ENCODE measurements around the gene FUCA2. TPM values are rescaled to one million over a fixed set of nuclear protein-coding genes. Genes with fewer than 3 reads are reported as not detected.
"Not testable (repeated sequence)": the region's sequence is repeated elsewhere in the genome, so short reads cannot be mapped to it uniquely, and the experiment has no call there.

The FUCA2 gene
- total RNA-seq, 2 experiments from 2014 or later: 1.1 to 1.5 TPM

DNA sequence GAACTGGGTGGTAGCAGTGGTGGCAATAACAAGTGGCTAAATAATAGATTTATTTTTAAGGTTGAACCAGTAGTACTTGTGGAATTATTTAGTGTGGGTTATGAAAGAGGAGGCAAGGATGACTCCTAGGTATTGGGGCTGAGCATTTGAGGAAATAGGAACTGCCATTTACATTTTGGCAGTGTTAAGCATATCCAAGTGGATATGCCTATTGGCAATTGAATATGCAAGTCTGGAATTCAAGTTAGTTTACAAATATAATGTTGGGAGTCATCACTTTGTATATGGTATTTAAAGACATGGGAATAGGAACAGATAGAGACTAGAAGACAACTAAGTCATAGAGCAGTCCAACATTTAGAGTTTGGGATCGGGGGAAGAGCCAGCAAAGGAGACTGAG, 35.0 kb downstream of the FUCA2 start:
- peaks cover 80% of the 10 kb centered on the region for H3K36me3 Mint-ChIP-seq (ENCODE audit: low read depth)

DNA sequence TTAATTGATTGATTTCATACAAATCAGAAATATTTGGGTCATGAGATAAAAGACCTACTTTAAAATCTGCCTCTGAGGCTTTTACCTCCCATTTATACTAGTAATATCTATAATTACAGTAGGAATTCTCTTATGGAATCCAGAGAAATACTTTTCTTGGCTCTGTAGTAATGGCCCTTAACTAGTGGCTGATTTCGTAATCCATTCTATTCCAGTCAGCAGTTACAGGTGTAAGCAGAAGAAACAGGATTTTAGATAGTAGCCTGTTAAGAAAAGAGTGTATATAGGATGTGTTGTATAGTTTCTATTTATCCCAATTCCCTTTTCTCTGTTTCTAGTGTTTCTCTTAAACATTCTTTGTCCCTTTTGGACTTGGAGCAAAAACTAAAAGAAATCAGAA, 39.7 kb downstream of the FUCA2 start:
- CTCF ChIA-PET: no interaction called here
- ATAC-seq (ENCODE audit: poor library complexity): no peak

More for the DNA sequence above, 35.0 kb downstream of the FUCA2 start:
- H3K27ac ChIP-seq (ENCODE audit: low read depth in 1 of 2, low read length in 2 of 2): no peak overlapping the region
- no peaks in the 10 kb centered on the region for H3K4me1 ChIP-seq (ENCODE audit: insufficient read depth, low read length)
- intact Hi-C loops (cut with DNase I, micrococcal nuclease): no loop called here
- CTCF ChIA-PET: interaction anchor here (0.8 kb wide), 1 partner anchor 13 kb away, joined by 3 read pairs; no protein-coding TSS in a partner anchor
- no peak for DNase-seq
- Mint-ChIP-seq H3K9me3 (no peaks in the 10 kb centered on the region), H3K27me3 (no peaks in the 10 kb centered on the region), H3K27ac (no peak overlapping the region), H3K4me3 (no peak overlapping the region), H3K4me1 (ENCODE audit: low read depth) (no peaks in the 10 kb centered on the region)
- POLR2A ChIA-PET: no interaction called here
- H3K36me3 ChIP-seq (ENCODE audit: insufficient read depth, low read length): peaks cover 37% of the 10 kb centered on the region
- no peaks in the 10 kb centered on the region for H3K9me3 ChIP-seq (ENCODE audit: control insufficient read depth in 1 of 2, insufficient read depth in 1 of 2, low read length in 2 of 2)
- TF ChIP-seq, protein P1, sequence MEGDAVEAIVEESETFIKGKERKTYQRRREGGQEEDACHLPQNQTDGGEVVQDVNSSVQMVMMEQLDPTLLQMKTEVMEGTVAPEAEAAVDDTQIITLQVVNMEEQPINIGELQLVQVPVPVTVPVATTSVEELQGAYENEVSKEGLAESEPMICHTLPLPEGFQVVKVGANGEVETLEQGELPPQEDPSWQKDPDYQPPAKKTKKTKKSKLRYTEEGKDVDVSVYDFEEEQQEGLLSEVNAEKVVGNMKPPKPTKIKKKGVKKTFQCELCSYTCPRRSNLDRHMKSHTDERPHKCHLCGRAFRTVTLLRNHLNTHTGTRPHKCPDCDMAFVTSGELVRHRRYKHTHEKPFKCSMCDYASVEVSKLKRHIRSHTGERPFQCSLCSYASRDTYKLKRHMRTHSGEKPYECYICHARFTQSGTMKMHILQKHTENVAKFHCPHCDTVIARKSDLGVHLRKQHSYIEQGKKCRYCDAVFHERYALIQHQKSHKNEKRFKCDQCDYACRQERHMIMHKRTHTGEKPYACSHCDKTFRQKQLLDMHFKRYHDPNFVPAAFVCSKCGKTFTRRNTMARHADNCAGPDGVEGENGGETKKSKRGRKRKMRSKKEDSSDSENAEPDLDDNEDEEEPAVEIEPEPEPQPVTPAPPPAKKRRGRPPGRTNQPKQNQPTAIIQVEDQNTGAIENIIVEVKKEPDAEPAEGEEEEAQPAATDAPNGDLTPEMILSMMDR (IDR thresholded peaks at IDR 0.05): no peak
- H3K27me3 ChIP-seq (ENCODE audit: control insufficient read depth in 1 of 2, insufficient read depth in 2 of 2, low read length in 2 of 2): no peaks in the 10 kb centered on the region
- ATAC-seq (ENCODE audit: poor library complexity): no peak
- no peak overlapping the region for H3K4me3 ChIP-seq (ENCODE audit: low read length)

DNA sequence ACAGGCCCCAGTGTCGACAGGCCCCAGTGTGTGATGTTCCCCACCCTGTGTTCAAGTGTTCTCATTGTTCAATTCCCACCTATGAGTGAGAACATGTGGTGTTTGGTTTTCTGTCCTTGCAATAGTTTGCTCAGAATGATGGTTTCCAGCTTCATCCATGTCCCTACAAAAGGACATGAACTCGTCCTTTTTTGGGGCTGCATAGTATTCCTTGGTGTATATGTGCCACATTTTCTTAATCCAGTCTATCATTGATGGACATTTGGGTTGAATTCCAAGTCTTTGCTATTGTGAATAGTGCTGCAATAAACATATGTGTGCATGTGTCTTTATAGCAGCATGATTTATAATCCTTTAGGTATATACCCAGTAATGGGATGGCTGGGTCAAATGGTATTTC, 42.7 kb downstream of the FUCA2 start:
- peaks cover 83% of the 10 kb centered on the region for H3K36me3 Mint-ChIP-seq (ENCODE audit: low read depth)
- H3K9me3 ChIP-seq (ENCODE audit: control insufficient read depth in 1 of 2, insufficient read depth in 1 of 2, low read length in 2 of 2); H3K9me3 Mint-ChIP-seq; H3K4me1 ChIP-seq (ENCODE audit: insufficient read depth, low read length); DNase-seq; ATAC-seq (ENCODE audit: poor library complexity); H3K27me3 ChIP-seq (ENCODE audit: control insufficient read depth in 1 of 2, insufficient read depth in 2 of 2, low read length in 2 of 2); CTCF ChIA-PET; H3K27ac ChIP-seq (ENCODE audit: low read depth in 1 of 2, low read length in 2 of 2); H3K27ac Mint-ChIP-seq; H3K4me1 Mint-ChIP-seq (ENCODE audit: low read depth); H3K4me3 Mint-ChIP-seq; H3K27me3 Mint-ChIP-seq; H3K4me3 ChIP-seq (ENCODE audit: low read length); POLR2A ChIA-PET: not testable (repeated sequence)
- intact Hi-C loops (cut with DNase I, micrococcal nuclease): loop anchor here in 1 of 2 experiments (1.0 kb wide), 1 partner anchor 20 kb away; no protein-coding TSS in a partner anchor
- H3K36me3 ChIP-seq (ENCODE audit: insufficient read depth, low read length): peaks cover 41% of the 10 kb centered on the region

More for the DNA sequence above, 39.7 kb downstream of the FUCA2 start:
- Histone ChIP-seq H3K4me3 (ENCODE audit: low read length) (no peak overlapping the region), H3K27me3 (ENCODE audit: control insufficient read depth in 1 of 2, insufficient read depth in 2 of 2, low read length in 2 of 2) (no peaks in the 10 kb centered on the region), H3K27ac (ENCODE audit: low read depth in 1 of 2, low read length in 2 of 2) (no peak overlapping the region), H3K36me3 (ENCODE audit: insufficient read depth, low read length) (peaks cover 34% of the 10 kb centered on the region), H3K4me1 (ENCODE audit: insufficient read depth, low read length) (no peaks in the 10 kb centered on the region), H3K9me3 (ENCODE audit: control insufficient read depth in 1 of 2, insufficient read depth in 1 of 2, low read length in 2 of 2) (no peaks in the 10 kb centered on the region)
- POLR2A ChIA-PET: no interaction called here
- TF ChIP-seq, protein P1 (IDR thresholded peaks at IDR 0.05): no peak
- intact Hi-C loops (cut with DNase I, micrococcal nuclease): no loop called here
- H3K4me3 Mint-ChIP-seq: no peak overlapping the region
- H3K4me1 Mint-ChIP-seq (ENCODE audit: low read depth): no peaks in the 10 kb centered on the region
- H3K9me3 Mint-ChIP-seq: no peaks in the 10 kb centered on the region
- H3K27ac Mint-ChIP-seq: no peak overlapping the region
- DNase-seq: no peak
- H3K27me3 Mint-ChIP-seq: no peaks in the 10 kb centered on the region
- H3K36me3 Mint-ChIP-seq (ENCODE audit: low read depth): peaks cover 83% of the 10 kb centered on the region

DNA sequence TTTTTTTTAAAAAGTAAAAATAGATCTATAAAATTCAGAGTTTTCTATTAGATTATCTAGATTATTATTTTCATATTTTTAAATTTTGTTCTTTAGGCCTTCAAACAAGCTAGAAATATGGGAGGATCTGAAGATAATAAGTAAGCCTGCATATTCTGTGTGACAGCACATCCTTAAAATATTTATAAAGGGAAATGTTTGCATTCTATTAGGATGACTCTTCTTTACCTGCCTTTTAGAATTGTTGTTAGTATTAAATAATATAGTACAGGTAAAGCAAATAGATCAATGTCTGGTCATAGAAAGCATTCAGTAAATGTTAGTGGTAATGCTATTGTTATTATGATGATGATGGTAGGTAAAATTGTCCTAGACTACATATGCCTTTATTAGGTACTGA, 43.5 kb downstream of the FUCA2 start:
- H3K36me3 ChIP-seq (ENCODE audit: insufficient read depth, low read length): peaks cover 45% of the 10 kb centered on the region
- POLR2A ChIA-PET: no interaction called here
- no peak for DNase-seq
- Mint-ChIP-seq H3K27me3 (no peaks in the 10 kb centered on the region), H3K4me1 (ENCODE audit: low read depth) (no peaks in the 10 kb centered on the region), H3K9me3 (no peaks in the 10 kb centered on the region), H3K36me3 (ENCODE audit: low read depth) (peaks cover 83% of the 10 kb centered on the region), H3K4me3 (no peak overlapping the region), H3K27ac (no peak overlapping the region)
- no peaks in the 10 kb centered on the region for H3K27me3 ChIP-seq (ENCODE audit: control insufficient read depth in 1 of 2, insufficient read depth in 2 of 2, low read length in 2 of 2)
- H3K27ac ChIP-seq (ENCODE audit: low read depth in 1 of 2, low read length in 2 of 2): no peak overlapping the region
- no peak for ATAC-seq (ENCODE audit: poor library complexity)
- intact Hi-C loops (cut with DNase I, micrococcal nuclease): loop anchor here in 1 of 2 experiments (1.0 kb wide), 1 partner anchor 21 kb away; no protein-coding TSS in a partner anchor
- H3K4me1 ChIP-seq (ENCODE audit: insufficient read depth, low read length): no peaks in the 10 kb centered on the region
- H3K4me3 ChIP-seq (ENCODE audit: low read length): no peak overlapping the region
- CTCF ChIA-PET: no interaction called here
- no peaks in the 10 kb centered on the region for H3K9me3 ChIP-seq (ENCODE audit: control insufficient read depth in 1 of 2, insufficient read depth in 1 of 2, low read length in 2 of 2)
- TF ChIP-seq, protein P1 (IDR thresholded peaks at IDR 0.05): no peak

All from CD4-positive, alpha-beta T cell (primary cell).